RWPE1 (cell line): ENCODE data around the gene OR6V1.

Source experiments
- CTCF ChIA-PET: fragments of 350-600 bp; sonication (Branson Sonifier 250); formaldehyde crosslinking; extraction: SDS; loops from one replicate; lab custom pipeline; 2021; lab: Yijun Ruan, JAX
- POLR2A ChIA-PET: fragments of 400-600 bp; formaldehyde crosslinking; extraction: SDS; loops from one replicate; lab custom pipeline; 2020; ENCODE audit warnings: antibody characterized with exemption; ENCODE audit not compliant: low non-redundant PET; lab: Yijun Ruan, JAX
- DNase-seq: peaks from one replicate; pipeline ENCODE4 v3.0.0; 2012; ENCODE audit warnings: low spot score
- H3K27ac ChIP-seq: fragments of 450-650 bp; 2 replicates; pipeline ENCODE4 v1.5.1; 2017
- TF ChIP-seq, protein P1 (sequence below): fragments of 450-650 bp; conservative IDR thresholded peaks from 2 replicates; pipeline ENCODE4 v1.5.1; 2017; ENCODE audit warnings: low read depth, mild to moderate bottlenecking

Gene OR6V1

DNA sequence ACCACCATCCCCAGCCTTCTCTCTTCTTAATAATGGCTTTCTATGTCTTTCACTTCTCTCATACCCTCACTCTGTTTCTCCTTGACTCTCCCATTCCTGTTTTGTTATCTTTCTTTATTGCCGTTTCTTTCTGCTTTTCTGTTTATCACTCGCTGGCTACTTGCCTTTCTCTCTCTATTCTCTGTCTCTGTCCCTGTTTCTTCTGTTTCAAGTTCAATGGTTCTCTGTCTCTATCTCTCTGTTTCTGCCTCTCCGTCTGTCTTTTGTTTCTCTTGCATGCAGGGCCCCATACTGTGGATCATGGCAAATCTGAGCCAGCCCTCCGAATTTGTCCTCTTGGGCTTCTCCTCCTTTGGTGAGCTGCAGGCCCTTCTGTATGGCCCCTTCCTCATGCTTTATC, at the start of gene OR6V1:
OR6V1 (plus strand) TSS at position 301 of the 400 bp plus-strand sequence; CDS start at position 301, 0 bp downstream.
- DNase-seq = no peak
- ChIA-PET POLR2A (no interaction called here), CTCF (no interaction called here)
- TF ChIP-seq, protein P1, sequence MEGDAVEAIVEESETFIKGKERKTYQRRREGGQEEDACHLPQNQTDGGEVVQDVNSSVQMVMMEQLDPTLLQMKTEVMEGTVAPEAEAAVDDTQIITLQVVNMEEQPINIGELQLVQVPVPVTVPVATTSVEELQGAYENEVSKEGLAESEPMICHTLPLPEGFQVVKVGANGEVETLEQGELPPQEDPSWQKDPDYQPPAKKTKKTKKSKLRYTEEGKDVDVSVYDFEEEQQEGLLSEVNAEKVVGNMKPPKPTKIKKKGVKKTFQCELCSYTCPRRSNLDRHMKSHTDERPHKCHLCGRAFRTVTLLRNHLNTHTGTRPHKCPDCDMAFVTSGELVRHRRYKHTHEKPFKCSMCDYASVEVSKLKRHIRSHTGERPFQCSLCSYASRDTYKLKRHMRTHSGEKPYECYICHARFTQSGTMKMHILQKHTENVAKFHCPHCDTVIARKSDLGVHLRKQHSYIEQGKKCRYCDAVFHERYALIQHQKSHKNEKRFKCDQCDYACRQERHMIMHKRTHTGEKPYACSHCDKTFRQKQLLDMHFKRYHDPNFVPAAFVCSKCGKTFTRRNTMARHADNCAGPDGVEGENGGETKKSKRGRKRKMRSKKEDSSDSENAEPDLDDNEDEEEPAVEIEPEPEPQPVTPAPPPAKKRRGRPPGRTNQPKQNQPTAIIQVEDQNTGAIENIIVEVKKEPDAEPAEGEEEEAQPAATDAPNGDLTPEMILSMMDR = no peak
- no peak within 1 kb of the TSS for H3K27ac ChIP-seq

- CTCF ChIA-PET = interaction anchor here (0.5 to 5.4 kb wide), 7 partner anchors 122 to 688 kb away, joined by 3 to 21 read pairs (median 3); partner anchors contain the start of gene EPHB6
- TF ChIP-seq, protein P1 = no peak
- H3K27ac ChIP-seq = no peak overlapping the region
- POLR2A ChIA-PET = no interaction called here
- no peak for DNase-seq
Measured at GRCh38 chr7:143002898-143003297, 49.2 kb upstream of the OR6V1 start.

DNA sequence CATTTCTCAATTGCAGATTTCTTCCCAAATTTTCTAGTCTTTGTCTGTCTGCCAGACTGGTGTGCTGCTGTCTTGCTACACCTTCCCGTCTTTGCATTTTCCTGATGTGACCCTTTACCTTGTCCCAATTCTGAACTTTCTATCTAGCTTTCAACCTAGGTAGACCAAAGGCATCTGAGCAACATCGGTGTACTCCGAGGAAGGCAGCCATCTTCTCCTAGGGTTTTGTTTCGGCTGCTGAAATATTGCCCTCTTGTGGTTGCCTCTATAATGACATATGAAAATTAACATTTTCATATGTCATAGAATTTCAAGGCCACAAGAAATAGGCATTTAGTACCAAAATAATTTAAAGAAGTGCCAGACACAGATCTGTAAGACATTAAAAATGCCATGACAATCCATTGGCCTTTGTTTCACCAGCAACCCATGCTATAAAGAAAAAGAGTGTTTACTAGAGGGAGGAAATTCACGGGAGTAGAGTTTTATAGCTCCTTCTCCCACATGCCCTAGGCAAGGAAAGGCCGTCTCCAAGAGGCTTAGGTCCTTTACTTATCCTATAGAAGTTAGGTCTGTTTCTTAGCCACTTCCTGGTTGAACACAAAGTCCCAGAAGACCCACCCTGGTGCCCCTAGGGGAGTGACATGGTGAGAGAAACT, 48.6 kb upstream of the OR6V1 start:
- DNase-seq = peak; percentile 30
- TF ChIP-seq, protein P1 = peak; percentile 88
- H3K27ac ChIP-seq = no peak overlapping the region
- ChIA-PET CTCF (interaction anchor here (0.5 to 5.4 kb wide), 4 partner anchors 211 to 689 kb away, joined by 3 to 21 read pairs (median 3); no protein-coding TSS in a partner anchor), POLR2A (no interaction called here)

- H3K27ac ChIP-seq = no peak overlapping the region
- DNase-seq = no peak
- TF ChIP-seq, protein P1 = no peak
- ChIA-PET POLR2A (no interaction called here), CTCF (interaction anchor here (5.4 kb wide), 1 partner anchor 209 kb away, joined by 21 read pairs; no protein-coding TSS in a partner anchor)
Measured at GRCh38 chr7:143005632-143006260, 46.4 kb upstream of the OR6V1 start.

- TF ChIP-seq, protein P1 = peak; percentile 99
- ChIA-PET POLR2A (no interaction called here), CTCF (interaction anchor here (0.5 to 2.6 kb wide), 5 partner anchors 120 to 212 kb away, joined by 3 to 21 read pairs (median 3); no protein-coding TSS in a partner anchor)
- peak; percentile 59 for DNase-seq
- no peak overlapping the region for H3K27ac ChIP-seq
Measured at GRCh38 chr7:143008007-143008901, 43.9 kb upstream of the OR6V1 start.

DNA sequence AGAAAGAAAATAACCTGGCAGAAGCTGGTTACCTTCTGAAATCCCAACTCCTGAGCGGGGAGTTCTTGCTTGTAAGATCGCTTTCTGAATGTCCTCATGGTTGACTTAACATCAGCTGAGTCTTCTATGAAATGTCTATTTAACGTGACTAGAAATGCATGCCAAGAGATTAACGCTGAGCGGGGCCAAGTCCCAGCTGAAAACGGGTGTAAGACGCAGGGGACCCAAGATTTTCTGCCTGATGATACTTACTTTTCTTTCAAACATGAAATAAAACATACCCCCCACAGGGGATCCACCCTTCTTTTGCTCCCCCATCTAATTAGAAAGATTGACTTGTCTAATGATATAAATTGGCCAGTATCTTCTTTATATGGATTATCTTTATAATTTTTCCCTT, 40.1 kb upstream of the OR6V1 start:
- TF ChIP-seq, protein P1 = no peak
- ChIA-PET CTCF (interaction anchor here (0.6 to 1.9 kb wide), 2 partner anchors 33 to 203 kb away, joined by 5 to 9 read pairs; no protein-coding TSS in a partner anchor), POLR2A (no interaction called here)
- H3K27ac ChIP-seq = no peak overlapping the region
- DNase-seq = no peak
